Pancreas (tissue), 10 donors: ENCODE data around the gene NMRAL1. TPM values are rescaled to one million over a fixed set of nuclear protein-coding genes. Genes with fewer than 3 reads are reported as not detected.
A peak's percentile ranks its signal among the peaks of the same experiment; 100 is the strongest.

Experiments used
- ATAC-seq, 4 donors: fragments of 200-7000 bp; cut with Tn5 transposase; one replicate each; pipeline versions ENCODE4 v1.8.0 to v1.9.1; 2020; ENCODE audit warnings: mild to moderate bottlenecking in 4 of 4, moderate library complexity in 4 of 4
- DNase-seq, 6 donors: peaks; one replicate each; pipeline ENCODE4 v3.0.0-alpha.2; 2020
- FAIRE-seq: peaks from 2 replicates; lab custom pipeline; 2012; peaks lifted over from hg19 to GRCh38; lab: Jason Lieb, UNC
- H3K27ac ChIP-seq, 4 donors: fragments of 200-600 bp; sonication (generic); 1 replicate in 3 of 4; 2 replicates in 1 of 4; pipeline versions ENCODE4 v1.5.0 to v1.8.0; 2020
- H3K27me3 ChIP-seq, 4 donors: fragments of 200-600 bp; one replicate each; pipeline ENCODE4 v1.8.0; 2021
- H3K36me3 ChIP-seq, 3 donors: fragments of 200-600 bp; sonication (generic) in 1 of 3; one replicate each; pipeline versions ENCODE4 v1.5.0 to v1.8.0; 2020 to 2021
- H3K4me1 ChIP-seq, 3 donors: fragments of 200-600 bp; one replicate each; pipeline ENCODE4 v1.8.0; 2021
- H3K4me3 ChIP-seq, 4 donors: fragments of 200-600 bp; sonication (generic) in 2 of 4; one replicate each; pipeline versions ENCODE4 v1.5.0 to v1.8.0; 2020 to 2021
- H3K9me3 ChIP-seq, 4 donors: fragments of 200-600 bp; one replicate each; pipeline ENCODE4 v1.8.0; 2021
- CTCF ChIP-seq, 4 donors: fragments of 200-600 bp; sonication (generic) in 3 of 4; IDR thresholded peaks; one replicate each; pipeline versions ENCODE4 v1.5.0 to v1.8.0; 2021; ENCODE audit warnings: antibody characterized with exemption in 4 of 4
- WGBS, 2 donors: extraction: QIAGEN DNeasy Blood & Tissue Kit; methylation state at CpG; one replicate each; pipeline ENCODE4 v1.1.7; 2013; 5-methylcytosine and 5-hydroxymethylcytosine counted together
- intact Hi-C, 3 donors: fragments of 100-400 bp; cut with DNase I; formaldehyde crosslinking; loops; one replicate each; pipeline versions ENCODE4 v1.11.1 to v1.14.2; 2022
- polyA plus RNA-seq, 2 donors: library from polyadenylated mRNA; stranded (reverse); fragments of 200-250 nt; gene quantifications; one replicate each; pipeline ENCODE4 v1.2.3, GENCODE V29; 2013
- total RNA-seq, 6 donors: library from RNA; stranded (reverse); fragmentation: NEBNext Ultra II Directional in 4 of 6; extraction: Animal tissue kit (Norgen Biotek cat#: 25700) in 4 of 6; gene quantifications; one replicate each; pipeline versions ENCODE4 v1.2.1 to v1.2.4, GENCODE V29; 2021 to 2023
- donor health status: healthy with polysubstance abuse.
- donor health status: DM: no; HTN: no; CAD: no; lungs with moderate emphysema.
- donor health status: DM: no; HTN: no; CAD: no.
- donor health status: control.
- donor health status: control.
- donor health status: Bipolar disorder and iron deficiency.
- donor health status: DM: yes; HTN: yes; CAD: no.
- donor health status: DM: no; HTN: no; CAD: no.
- donor health status: DM: no; HTN: no; CAD: no.
- donor health status: DM: yes; HTN: yes; CAD: no.

Gene NMRAL1
- total RNA-seq (10 to 100 TPM; 21.9 to 40.0 (median 24.3) TPM), polyA plus RNA-seq (10 to 100 TPM; 74.9 to 84.7 TPM)

DNA sequence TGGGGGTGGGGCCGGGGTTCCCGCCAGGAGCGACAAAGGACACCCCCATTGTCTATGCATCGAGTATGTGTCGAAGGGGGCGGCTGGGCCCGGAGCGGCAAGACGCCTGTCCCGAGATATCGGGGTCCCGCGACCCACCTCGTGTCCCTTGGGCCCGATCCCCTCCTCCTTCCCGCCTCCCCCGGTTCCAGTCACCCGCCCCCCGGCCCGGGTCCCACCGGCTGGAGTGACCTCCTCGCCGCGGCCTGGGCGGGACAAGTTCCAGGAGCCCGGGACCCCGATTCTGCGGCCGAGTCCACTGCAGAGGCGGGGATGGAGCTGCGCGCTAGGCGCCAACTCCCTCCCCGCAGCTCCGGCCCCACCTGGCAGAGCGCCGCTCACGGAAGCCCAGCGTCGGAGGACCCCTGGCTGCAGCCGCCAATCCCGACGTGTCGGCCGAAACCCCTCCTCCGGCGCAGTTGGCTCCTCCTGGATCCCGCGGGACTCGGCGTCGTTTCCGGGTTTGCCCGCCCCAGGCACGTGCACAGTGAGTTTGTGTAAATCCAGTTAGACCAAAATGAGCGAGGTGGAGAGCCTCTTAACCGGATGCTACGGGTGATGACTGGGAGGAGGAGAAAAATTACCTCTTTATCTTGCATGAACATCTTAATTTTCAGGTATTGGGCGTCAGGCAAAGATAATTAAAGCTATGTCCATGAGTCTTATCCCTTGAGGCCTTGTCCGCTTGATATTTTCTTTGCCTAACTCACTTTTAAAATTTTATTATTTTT, at the start of gene NMRAL1:
Gene NMRAL1, minus strand, starts transcription at position 434 of the 770 bp plus-strand sequence. CDS start 493 bp downstream, outside the sequence.
- ATAC-seq (peak; percentile 54 to 74 (median 68)), DNase-seq (peak; percentile 86 to 95 (median 88)), FAIRE-seq (no peak)
- intact Hi-C loops = no loop called here
- peak within 1 kb of the TSS; percentile 52 to 82 (median 71) for H3K27ac ChIP-seq
- H3K4me1 ChIP-seq = peaks cover 0 to 8% (median 0%) of the 10 kb centered on the region in 3 donors
- WGBS, 2 donors = 3 to 4% methylated on average over 44 to 60 of the region's 60 CpGs
- H3K9me3 ChIP-seq = no peaks in the 10 kb centered on the region
- peaks cover 0 to 3% (median 0%) of the 10 kb centered on the region in 3 donors for H3K36me3 ChIP-seq
- H3K27me3 ChIP-seq = no peaks in the 10 kb centered on the region
- TF ChIP-seq CTCF (IDR thresholded peaks at IDR 0.05) = no peak
- peak within 1 kb of the TSS; percentile 62 to 91 (median 76) for H3K4me3 ChIP-seq

DNA sequence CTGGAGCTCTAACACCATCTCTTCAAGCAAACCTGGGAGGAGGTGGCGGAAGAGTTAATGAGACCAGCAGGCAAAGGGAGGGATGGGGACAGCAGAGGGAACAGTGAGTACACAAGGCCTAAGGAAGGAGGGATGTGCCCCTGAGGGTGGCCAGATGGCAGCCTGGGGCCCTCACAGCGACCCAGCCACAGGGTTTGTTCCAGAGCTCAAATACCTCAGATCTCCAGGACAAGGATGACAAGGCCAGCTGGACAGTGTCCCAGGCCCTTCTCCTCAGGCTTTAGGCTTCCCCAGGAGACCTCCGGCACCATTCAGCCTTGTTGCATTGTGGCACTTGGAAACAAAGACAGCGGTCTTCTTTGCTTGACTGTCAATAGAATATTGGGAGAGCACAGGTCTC, 49.3 kb upstream of the NMRAL1 start:
- H3K4me3 ChIP-seq = no peak overlapping the region
- WGBS, 2 donors = 78 to 85% methylated on average over 4 of the region's 4 CpGs
- H3K9me3 ChIP-seq = no peaks in the 10 kb centered on the region
- no peaks in the 10 kb centered on the region for H3K36me3 ChIP-seq
- no peak for ATAC-seq
- intact Hi-C loops = no loop called here
- FAIRE-seq = no peak
- peak in 1 of 6 donors; percentile 29 for DNase-seq
- H3K4me1 ChIP-seq = peaks cover 4 to 13% (median 10%) of the 10 kb centered on the region in 3 donors
- H3K27ac ChIP-seq = peak overlapping the region in 1 of 4 donors; percentile 23
- TF ChIP-seq CTCF (IDR thresholded peaks at IDR 0.05) = no peak
- no peaks in the 10 kb centered on the region for H3K27me3 ChIP-seq

DNA sequence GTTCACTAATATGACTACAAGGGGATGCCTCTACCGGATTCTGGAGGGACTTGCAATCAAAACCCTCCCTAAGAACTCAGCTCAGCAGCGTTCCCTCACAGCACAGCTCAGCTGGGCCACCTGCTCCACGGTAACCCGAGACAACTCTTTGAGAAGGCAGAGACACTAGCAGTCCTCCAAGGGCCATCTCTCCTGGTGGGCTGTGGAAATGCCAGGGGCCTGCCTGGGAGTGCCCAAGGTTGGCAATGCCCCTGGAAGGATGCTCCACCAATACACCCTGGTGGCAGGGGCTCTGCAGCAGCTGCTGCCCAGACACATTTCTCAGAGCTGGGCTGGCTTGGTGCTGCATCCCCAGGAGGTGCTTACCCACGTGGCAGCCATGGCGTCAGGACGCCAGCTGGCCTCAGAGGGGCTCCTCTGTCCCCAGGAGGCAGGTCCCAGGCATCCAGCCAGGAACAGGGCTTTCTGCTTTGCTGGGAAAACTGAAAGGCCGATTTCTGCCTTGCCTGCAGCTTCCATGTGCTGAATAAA, 47.7 kb upstream of the NMRAL1 start:
- peak overlapping the region in 1 of 4 donors; percentile 23 for H3K27ac ChIP-seq
- intact Hi-C loops = no loop called here
- H3K27me3 ChIP-seq = no peaks in the 10 kb centered on the region
- no peaks in the 10 kb centered on the region for H3K9me3 ChIP-seq
- DNase-seq (peak in 4 of 6 donors; percentile 35 to 70 (median 52)), FAIRE-seq (no peak), ATAC-seq (peak in 3 of 4 donors; percentile 36 to 73 (median 71))
- peaks cover 0 to 12% (median 9%) of the 10 kb centered on the region in 3 donors for H3K4me1 ChIP-seq
- WGBS, 2 donors = 51 to 54% methylated on average over 8 of the region's 8 CpGs
- no peak for TF ChIP-seq CTCF (IDR thresholded peaks at IDR 0.05)
- no peak overlapping the region for H3K4me3 ChIP-seq
- H3K36me3 ChIP-seq = no peaks in the 10 kb centered on the region

DNA sequence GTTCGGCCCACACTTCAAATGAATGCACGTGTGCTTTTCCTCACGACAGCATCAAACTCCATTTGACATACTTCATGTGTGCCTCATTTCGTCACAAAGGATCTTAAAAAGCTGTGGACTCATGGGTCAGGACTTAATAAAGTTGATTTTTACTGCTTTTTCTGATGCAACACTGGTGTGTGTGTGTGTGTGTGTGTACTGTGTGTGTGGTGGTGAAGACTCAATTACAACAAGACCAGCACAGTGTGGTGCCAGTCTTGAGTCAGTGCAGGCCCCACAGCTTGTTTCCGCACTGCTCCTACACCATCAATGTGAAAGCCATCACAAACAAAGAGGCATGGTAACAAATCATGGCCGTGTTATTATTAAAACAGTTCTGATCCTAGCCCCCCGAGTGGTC, 46.5 kb upstream of the NMRAL1 start:
- DNase-seq (no peak), FAIRE-seq (no peak), ATAC-seq (no peak)
- H3K4me1 ChIP-seq = peaks cover 0 to 12% (median 9%) of the 10 kb centered on the region in 3 donors
- no peak for TF ChIP-seq CTCF (IDR thresholded peaks at IDR 0.05)
- intact Hi-C loops = no loop called here
- H3K27ac ChIP-seq = no peak overlapping the region
- H3K4me3 ChIP-seq = no peak overlapping the region
- no peaks in the 10 kb centered on the region for H3K27me3 ChIP-seq
- H3K36me3 ChIP-seq = no peaks in the 10 kb centered on the region
- 78 to 86% methylated on average over 7 of the region's 7 CpGs for WGBS, 2 donors
- H3K9me3 ChIP-seq = no peaks in the 10 kb centered on the region
